NCI-H2196 treated with DMSO at 0.1 percent for 48 hours (cell line): Measurements from ENCODE around the gene GLG1.
A peak's percentile ranks its signal among the peaks of the same experiment; 100 is the strongest.
"Not testable (repeated sequence)": the region's sequence is repeated elsewhere in the genome, so short reads cannot be mapped to it uniquely, and the experiment has no call there.

Experiments used
- DNase-seq: peaks from one replicate; lab custom pipeline; 2025; ENCODE audit not compliant: unreplicated experiment; lab: John Stamatoyannopoulos, UW

GLG1 gene

GRCh38 chr16:74606521-74607309 lies at the start of gene GLG1:
Gene GLG1 (minus strand): TSS chr16:74607114. CDS start chr16:74607094, 20 bp downstream.
- DNase-seq: peak; percentile 40

GRCh38 chr16:74654536-74655050 lies 47.7 kb upstream of the GLG1 start:
- no peak for DNase-seq

- not testable (repeated sequence) for DNase-seq
These were observed 46.0 kb upstream of the GLG1 start for GRCh38 chr16:74652883-74653282.

- no peak for DNase-seq
These were observed 45.3 kb upstream of the GLG1 start for GRCh38 chr16:74652249-74652648.

- DNase-seq: no peak
These were observed 44.9 kb upstream of the GLG1 start for GRCh38 chr16:74651841-74652240.

- no peak for DNase-seq
These were observed 44.2 kb upstream of the GLG1 start for GRCh38 chr16:74650966-74651567.

- DNase-seq: no peak
These were observed 43.1 kb upstream of the GLG1 start for GRCh38 chr16:74649839-74650504.

- no peak for DNase-seq
These were observed 35.1 kb upstream of the GLG1 start for GRCh38 chr16:74641969-74642368.

GRCh38 chr16:74637742-74638453 lies 31.0 kb upstream of the GLG1 start:
- DNase-seq: no peak

- no peak for DNase-seq
These were observed 28.4 kb upstream of the GLG1 start for GRCh38 chr16:74635303-74635702.

- DNase-seq: no peak
These were observed 26.8 kb upstream of the GLG1 start for GRCh38 chr16:74633686-74634085.

- no peak for DNase-seq
These were observed 20.7 kb upstream of the GLG1 start for GRCh38 chr16:74627506-74628220.

GRCh38 chr16:74626741-74627416 lies 20.0 kb upstream of the GLG1 start:
- no peak for DNase-seq

- DNase-seq: no peak
These were observed 18.8 kb upstream of the GLG1 start for GRCh38 chr16:74625500-74626350.

- DNase-seq: no peak
These were observed 16.9 kb upstream of the GLG1 start for GRCh38 chr16:74623839-74624235.

- DNase-seq: no peak
These were observed 16.4 kb upstream of the GLG1 start for GRCh38 chr16:74623214-74623838.

- DNase-seq: no peak
These were observed 15.1 kb upstream of the GLG1 start for GRCh38 chr16:74622005-74622404.

- DNase-seq: no peak
These were observed 10.4 kb upstream of the GLG1 start for GRCh38 chr16:74617206-74617788.
